IgD-negative memory B cell (primary cell): ENCODE measurements around the gene MBD4. TPM values are rescaled to one million over a fixed set of nuclear protein-coding genes. Genes with fewer than 3 reads are reported as not detected.
A peak's percentile ranks its signal among the peaks of the same experiment; 100 is the strongest.

Experiments
- H3K27ac Mint-ChIP-seq, 3 donors: one replicate each; pipeline ENCODE4 v1.8.0; 2020 to 2022; ENCODE audit warnings: mild to moderate bottlenecking in 3 of 3, mixed read lengths in 3 of 3, moderate library complexity in 1 of 3
- H3K27me3 Mint-ChIP-seq: one replicate; pipeline ENCODE4 v1.8.0; 2021; ENCODE audit warnings: mixed read lengths
- H3K36me3 Mint-ChIP-seq: one replicate; pipeline ENCODE4 v1.8.0; 2020; ENCODE audit warnings: mild to moderate bottlenecking, mixed read lengths
- H3K4me1 Mint-ChIP-seq, 3 donors: one replicate each; pipeline ENCODE4 v1.8.0; 2020 to 2022; ENCODE audit warnings: mixed read lengths in 3 of 3, mild to moderate bottlenecking in 1 of 3
- H3K4me3 Mint-ChIP-seq, 4 donors: one replicate each; pipeline ENCODE4 v1.8.0; 2020 to 2022; ENCODE audit warnings: mild to moderate bottlenecking in 4 of 4, mixed read lengths in 4 of 4, moderate library complexity in 3 of 4
- H3K9me3 Mint-ChIP-seq, 3 donors: one replicate each; pipeline ENCODE4 v1.8.0; 2020 to 2021; ENCODE audit warnings: mixed read lengths in 3 of 3, mild to moderate bottlenecking in 1 of 3
- polyA plus RNA-seq: library from polyadenylated mRNA; unstranded; fragments of 300-500 nt; fragmentation: Illumina TruSeq; gene quantifications from one replicate; pipeline ENCODE4 v1.2.3, GENCODE V29; 2021

MBD4 gene
- polyA plus RNA-seq, 1 donor from 2014 or later: 123 TPM

- Mint-ChIP-seq H3K27me3 (no peaks in the 10 kb centered on the region), H3K4me1 (no peaks in the 10 kb centered on the region), H3K4me3 (no peak overlapping the region), H3K36me3 (peaks cover 23% of the 10 kb centered on the region), H3K27ac (peak overlapping the region in 1 of 3 donors; percentile 45), H3K9me3 (no peaks in the 10 kb centered on the region)
Measured at GRCh38 chr3:129474984-129475804, 35.4 kb upstream of the MBD4 start.

GRCh38 chr3:129473769-129474152 is 34.0 kb upstream of the MBD4 start:
- H3K4me1 Mint-ChIP-seq: peaks cover 0 to 3% (median 0%) of the 10 kb centered on the region in 3 donors
- H3K27ac Mint-ChIP-seq: no peak overlapping the region
- H3K36me3 Mint-ChIP-seq: peaks cover 19% of the 10 kb centered on the region
- no peaks in the 10 kb centered on the region for H3K9me3 Mint-ChIP-seq
- H3K27me3 Mint-ChIP-seq: no peaks in the 10 kb centered on the region
- H3K4me3 Mint-ChIP-seq: no peak overlapping the region

GRCh38 chr3:129473067-129473768 is 33.5 kb upstream of the MBD4 start:
- Mint-ChIP-seq H3K27me3 (no peaks in the 10 kb centered on the region), H3K27ac (no peak overlapping the region), H3K9me3 (no peaks in the 10 kb centered on the region), H3K4me1 (peaks cover 0 to 3% (median 0%) of the 10 kb centered on the region in 3 donors), H3K36me3 (peaks cover 15% of the 10 kb centered on the region), H3K4me3 (no peak overlapping the region)

GRCh38 chr3:129470861-129471260 is 31.1 kb upstream of the MBD4 start:
- Mint-ChIP-seq H3K27ac (peak overlapping the region in 1 of 3 donors; percentile 61), H3K9me3 (no peaks in the 10 kb centered on the region)

GRCh38 chr3:129469026-129469425 is 29.3 kb upstream of the MBD4 start:
- Mint-ChIP-seq H3K4me3 (no peak overlapping the region), H3K27me3 (no peaks in the 10 kb centered on the region), H3K27ac (no peak overlapping the region), H3K4me1 (peaks cover 0 to 3% (median 0%) of the 10 kb centered on the region in 3 donors), H3K36me3 (peaks cover 10% of the 10 kb centered on the region), H3K9me3 (no peaks in the 10 kb centered on the region)

More at GRCh38 chr3:129470861-129471260, 31.1 kb upstream of the MBD4 start:
- Mint-ChIP-seq H3K4me3 (no peak overlapping the region), H3K4me1 (peaks cover 0 to 3% (median 0%) of the 10 kb centered on the region in 3 donors), H3K27me3 (no peaks in the 10 kb centered on the region), H3K36me3 (peaks cover 12% of the 10 kb centered on the region)

- Mint-ChIP-seq H3K4me3 (no peak overlapping the region), H3K27ac (no peak overlapping the region), H3K9me3 (no peaks in the 10 kb centered on the region), H3K36me3 (peaks cover 9% of the 10 kb centered on the region), H3K4me1 (peaks cover 0 to 3% (median 0%) of the 10 kb centered on the region in 3 donors), H3K27me3 (no peaks in the 10 kb centered on the region)
Measured at GRCh38 chr3:129467932-129468331, 28.2 kb upstream of the MBD4 start.

GRCh38 chr3:129463716-129464115 is 24.0 kb upstream of the MBD4 start:
- H3K9me3 Mint-ChIP-seq: no peaks in the 10 kb centered on the region
- H3K36me3 Mint-ChIP-seq: peaks cover 8% of the 10 kb centered on the region
- no peak overlapping the region for H3K4me3 Mint-ChIP-seq
- H3K4me1 Mint-ChIP-seq: peaks cover 0 to 3% (median 1%) of the 10 kb centered on the region in 3 donors
- H3K27me3 Mint-ChIP-seq: no peaks in the 10 kb centered on the region
- H3K27ac Mint-ChIP-seq: no peak overlapping the region

- Mint-ChIP-seq H3K4me3 (no peak overlapping the region), H3K36me3 (peaks cover 9% of the 10 kb centered on the region), H3K27ac (peak overlapping the region in 1 of 3 donors; percentile 4), H3K9me3 (no peaks in the 10 kb centered on the region), H3K27me3 (no peaks in the 10 kb centered on the region), H3K4me1 (peaks cover 0 to 3% (median 1%) of the 10 kb centered on the region in 3 donors)
Measured at GRCh38 chr3:129463094-129463493, 23.3 kb upstream of the MBD4 start.

GRCh38 chr3:129462361-129462968 is 22.7 kb upstream of the MBD4 start:
- Mint-ChIP-seq H3K9me3 (no peaks in the 10 kb centered on the region), H3K4me1 (peaks cover 0 to 3% (median 1%) of the 10 kb centered on the region in 3 donors), H3K27ac (peak overlapping the region in 1 of 3 donors; percentile 28), H3K4me3 (no peak overlapping the region), H3K36me3 (peaks cover 9% of the 10 kb centered on the region), H3K27me3 (no peaks in the 10 kb centered on the region)

- Mint-ChIP-seq H3K27ac (no peak overlapping the region), H3K9me3 (no peaks in the 10 kb centered on the region), H3K27me3 (no peaks in the 10 kb centered on the region)
Measured at GRCh38 chr3:129461461-129462146, 21.9 kb upstream of the MBD4 start.

GRCh38 chr3:129461022-129461421 is 21.3 kb upstream of the MBD4 start:
- Mint-ChIP-seq H3K4me3 (no peak overlapping the region), H3K27me3 (no peaks in the 10 kb centered on the region), H3K9me3 (no peaks in the 10 kb centered on the region), H3K36me3 (peaks cover 8% of the 10 kb centered on the region), H3K4me1 (peaks cover 0 to 3% (median 1%) of the 10 kb centered on the region in 3 donors), H3K27ac (no peak overlapping the region)

More at GRCh38 chr3:129461461-129462146, 21.9 kb upstream of the MBD4 start:
- H3K4me3 Mint-ChIP-seq: no peak overlapping the region
- peaks cover 8% of the 10 kb centered on the region for H3K36me3 Mint-ChIP-seq
- H3K4me1 Mint-ChIP-seq: peaks cover 0 to 3% (median 1%) of the 10 kb centered on the region in 3 donors

GRCh38 chr3:129460572-129460971 is 20.8 kb upstream of the MBD4 start:
- Mint-ChIP-seq H3K4me1 (peaks cover 0 to 3% (median 1%) of the 10 kb centered on the region in 3 donors), H3K9me3 (no peaks in the 10 kb centered on the region), H3K27me3 (no peaks in the 10 kb centered on the region), H3K36me3 (peaks cover 8% of the 10 kb centered on the region), H3K4me3 (peak overlapping the region in 1 of 4 donors; percentile 46), H3K27ac (peak overlapping the region in 1 of 3 donors; percentile 7)

- Mint-ChIP-seq H3K4me3 (peak overlapping the region in 1 of 4 donors; percentile 46), H3K36me3 (peaks cover 8% of the 10 kb centered on the region), H3K4me1 (peaks cover 0 to 3% (median 1%) of the 10 kb centered on the region in 3 donors), H3K9me3 (no peaks in the 10 kb centered on the region), H3K27me3 (no peaks in the 10 kb centered on the region), H3K27ac (no peak overlapping the region)
Measured at GRCh38 chr3:129460155-129460554, 20.4 kb upstream of the MBD4 start.

- Mint-ChIP-seq H3K9me3 (no peaks in the 10 kb centered on the region), H3K4me3 (no peak overlapping the region), H3K27me3 (no peaks in the 10 kb centered on the region), H3K27ac (peak overlapping the region in 1 of 3 donors; percentile 11), H3K36me3 (peaks cover 19% of the 10 kb centered on the region), H3K4me1 (peaks cover 0 to 5% (median 2%) of the 10 kb centered on the region in 3 donors)
Measured at GRCh38 chr3:129453732-129454131, 14.0 kb upstream of the MBD4 start.
